ENCODE measurements around the gene CPSF4.
"Not testable (repeated sequence)": the region's sequence is repeated elsewhere in the genome, so short reads cannot be mapped to it uniquely, and the experiment has no call there.

The CPSF4 gene

GRCh38 chr7:99406557-99406956, 32.2 kb upstream of the CPSF4 start:
- intact Hi-C loops (cut with DNase I), result loop anchor here (5.0 to 10.0 kb wide), 2 partner anchors 79 to 148 kb away; partner anchors contain the start of genes ARPC1A, FAM200A and ZNF655
- no peak for DNase-seq

- intact Hi-C loops (cut with DNase I), result loop anchor here (5.0 to 10.0 kb wide), 2 partner anchors 81 to 147 kb away; partner anchors contain the start of genes ARPC1A, FAM200A and ZNF655
- DNase-seq, result peak in 36 of 42 donors; percentile 14 to 67 (median 44)
These were observed 30.8 kb upstream of the CPSF4 start for GRCh38 chr7:99407872-99408378.

- intact Hi-C loops (cut with DNase I), result loop anchor here (5.0 to 10.0 kb wide), 2 partner anchors 81 to 146 kb away; partner anchors contain the start of genes ARPC1A, FAM200A and ZNF655
- peak; percentile 86 to 97 (median 94) for DNase-seq
These were observed 30.2 kb upstream of the CPSF4 start, which contains the start of the genes BUD31 and PDAP1 for GRCh38 chr7:99408379-99409191. TSS of gene BUD31 (plus strand) at chr7:99408969. CDS start at chr7:99411093, 2,124 bp downstream. TSS of gene PDAP1 (minus strand) at chr7:99408597. CDS start at chr7:99408548, 49 bp downstream.

- DNase-seq, result peak in 21 of 42 donors; percentile 5 to 66 (median 31)
- intact Hi-C loops (cut with DNase I), result loop anchor here (5.0 to 10.0 kb wide), 2 partner anchors 82 to 146 kb away; partner anchors contain the start of genes ARPC1A, FAM200A and ZNF655
These were observed 29.6 kb upstream of the CPSF4 start for GRCh38 chr7:99409192-99409572.

GRCh38 chr7:99409806-99410205, 28.9 kb upstream of the CPSF4 start:
- intact Hi-C loops (cut with DNase I), result loop anchor here (5.0 to 10.0 kb wide), 2 partner anchors 83 to 145 kb away; partner anchors contain the start of genes ARPC1A, FAM200A and ZNF655
- DNase-seq, result no peak

- no peak for DNase-seq
- intact Hi-C loops (cut with DNase I), result no loop called here
These were observed 28.1 kb upstream of the CPSF4 start for GRCh38 chr7:99410635-99411034.

GRCh38 chr7:99415513-99416127, 23.1 kb upstream of the CPSF4 start:
- intact Hi-C loops (cut with DNase I), result not testable (repeated sequence)
- DNase-seq, result peak in 38 of 42 donors; percentile 38 to 84 (median 58)

- DNase-seq, result no peak
- intact Hi-C loops (cut with DNase I), result no loop called here
These were observed 20.5 kb upstream of the CPSF4 start for GRCh38 chr7:99418260-99418659.

- intact Hi-C loops (cut with DNase I), result no loop called here
These were observed 19.3 kb upstream of the CPSF4 start for GRCh38 chr7:99419323-99420021.

GRCh38 chr7:99420213-99420612, 18.5 kb upstream of the CPSF4 start:
- no peak for DNase-seq
- intact Hi-C loops (cut with DNase I), result no loop called here

More at GRCh38 chr7:99419323-99420021, 19.3 kb upstream of the CPSF4 start:
- no peak for DNase-seq

GRCh38 chr7:99420986-99421385, 17.8 kb upstream of the CPSF4 start:
- no peak for DNase-seq
- intact Hi-C loops (cut with DNase I), result no loop called here

GRCh38 chr7:99422186-99422585, 16.6 kb upstream of the CPSF4 start:
- DNase-seq, result no peak
- intact Hi-C loops (cut with DNase I), result no loop called here

- intact Hi-C loops (cut with DNase I), result no loop called here
- no peak for DNase-seq
These were observed 16.1 kb upstream of the CPSF4 start for GRCh38 chr7:99422625-99423024.

- no peak for DNase-seq
- intact Hi-C loops (cut with DNase I), result no loop called here
These were observed 13.6 kb upstream of the CPSF4 start for GRCh38 chr7:99424932-99425730.

- intact Hi-C loops (cut with DNase I), result no loop called here
- DNase-seq, result no peak
These were observed 9.7 kb upstream of the CPSF4 start for GRCh38 chr7:99428972-99429566.

- no peak for DNase-seq
- intact Hi-C loops (cut with DNase I), result no loop called here
These were observed 9.0 kb upstream of the CPSF4 start for GRCh38 chr7:99429756-99430155.

- DNase-seq; intact Hi-C loops (cut with DNase I): not testable (repeated sequence)
These were observed 6.8 kb upstream of the CPSF4 start for GRCh38 chr7:99431756-99432540.

Measured in head of caudate nucleus (tissue), 42 donors.